ENCODE measurements around the gene DPY19L2. TPM values are rescaled to one million over a fixed set of nuclear protein-coding genes. Genes with fewer than 3 reads are reported as not detected.
"Not testable (repeated sequence)": the region's sequence is repeated elsewhere in the genome, so short reads cannot be mapped to it uniquely, and the experiment has no call there.

Gene DPY19L2
- total and polyA plus RNA-seq, 2 of the 4 experiments (the other 2 are of a cell fraction): 0.90 to 1.6 TPM

- DNase-seq; H2BK120ac ChIP-seq (ENCODE audit: low read depth, low read length); BruUV-seq (replicated peaks); POLR2A ChIA-PET (ENCODE audit: unreplicated experiment); H3K27ac ChIP-seq (ENCODE audit: insufficient read depth, low read length); H3K9me1 ChIP-seq (ENCODE audit: insufficient read depth, low read length); H3K56ac ChIP-seq (ENCODE audit: extremely low read depth, insufficient read depth, low read length); in situ Hi-C loops (cut with MboI; ENCODE audit: low sequenced_read_pairs); H3K4ac ChIP-seq (ENCODE audit: low read depth, low read length); H3K36me3 ChIP-seq (ENCODE audit: control insufficient read depth, insufficient read depth, low read length); H4K91ac ChIP-seq (ENCODE audit: insufficient read depth, low read depth, low read length); H4K5ac ChIP-seq (ENCODE audit: low read depth, low read length); H2BK5ac ChIP-seq (ENCODE audit: low read depth, low read length, poor library complexity, severe bottlenecking); dilution Hi-C loops (cut with HindIII; ENCODE audit: low sequenced_read_pairs, unreplicated experiment); H3K9me3 ChIP-seq (ENCODE audit: control insufficient read depth, insufficient read depth, low read length); H2BK15ac ChIP-seq (ENCODE audit: low read depth, low read length); H2AK5ac ChIP-seq (ENCODE audit: low read depth, low read length); H3K4me2 ChIP-seq (ENCODE audit: low read depth, low read length); H3K9ac ChIP-seq (ENCODE audit: low read depth, low read length); H3K14ac ChIP-seq (replicated peaks; ENCODE audit: low read depth, low read length); H3K79me1 ChIP-seq (ENCODE audit: low read depth in 1 of 2, low read length in 2 of 2); CTCF ChIA-PET; H3K4me3 ChIP-seq (ENCODE audit: insufficient read depth, low read depth, low read length); ATAC-seq (ENCODE audit: low read depth); H4K8ac ChIP-seq (ENCODE audit: low read depth in 2 of 2, low read length in 2 of 2); H3K23ac ChIP-seq (ENCODE audit: low read depth, low read length); H2AFZ ChIP-seq (replicated peaks; ENCODE audit: low read length, poor library complexity); H3K27me3 ChIP-seq (ENCODE audit: control insufficient read depth, insufficient read depth, low read length); H3K18ac ChIP-seq (ENCODE audit: low read depth, low read length); H2BK20ac ChIP-seq (ENCODE audit: low read depth, low read length); H2AK9ac ChIP-seq (replicated peaks; ENCODE audit: low read depth, low read length, poor library complexity); H4K20me1 ChIP-seq (ENCODE audit: insufficient read depth, low read length); H3K4me1 ChIP-seq (ENCODE audit: control insufficient read depth, insufficient read depth, low read length): not testable (repeated sequence)
- intact Hi-C loops (cut with micrococcal nuclease): loop anchor here (2.0 kb wide), 2 partner anchors 133 to 249 kb away; no protein-coding TSS in a partner anchor
- WGBS, 2 experiments (ENCODE audit: extremely low coverage in 2 of 2, insufficient read length in 1 of 2): no CpG with 5 or more reads among the region's 8 CpGs
Observed at GRCh38 chr12:63669427-63669826, 1.1 kb upstream of the DPY19L2 start.

- Histone ChIP-seq H3K14ac (replicated peaks; ENCODE audit: low read depth, low read length) (peak overlapping the region; percentile 25; the same call in 1 of the 2 replicates), H3K9ac (ENCODE audit: low read depth, low read length) (peak overlapping the region; percentile 32; the same call in 1 of the 2 replicates), H2BK120ac (ENCODE audit: low read depth, low read length) (0 out of 2 replicates have a peak overlapping the region, but pooled peaks have one; percentile 46), H3K56ac (ENCODE audit: extremely low read depth, insufficient read depth, low read length) (peak overlapping the region; percentile 54; the same call in 1 of the 2 replicates), H3K4me2 (ENCODE audit: low read depth, low read length) (peak overlapping the region; percentile 95), H3K23ac (ENCODE audit: low read depth, low read length) (peak overlapping the region; percentile 82), H3K4me3 (ENCODE audit: insufficient read depth, low read depth, low read length) (peak overlapping the region; percentile 97), H4K8ac (ENCODE audit: low read depth in 2 of 2, low read length in 2 of 2) (peak overlapping the region in 1 of 2 experiments; percentile 63; a peak in 2 of 4 replicates), H2AFZ (replicated peaks; ENCODE audit: low read length, poor library complexity) (peak overlapping the region; percentile 96), H3K27ac (ENCODE audit: insufficient read depth, low read length) (peak overlapping the region; percentile 2; the same call in 1 of the 2 replicates)
- BruUV-seq (replicated peaks); H4K20me1 ChIP-seq (ENCODE audit: insufficient read depth, low read length); H2BK15ac ChIP-seq (ENCODE audit: low read depth, low read length); H3K9me3 ChIP-seq (ENCODE audit: control insufficient read depth, insufficient read depth, low read length); H3K9me1 ChIP-seq (ENCODE audit: insufficient read depth, low read length); H3K79me1 ChIP-seq (ENCODE audit: low read depth in 1 of 2, low read length in 2 of 2); H4K5ac ChIP-seq (ENCODE audit: low read depth, low read length); H3K18ac ChIP-seq (ENCODE audit: low read depth, low read length); H3K4me1 ChIP-seq (ENCODE audit: control insufficient read depth, insufficient read depth, low read length); in situ Hi-C loops (cut with MboI; ENCODE audit: low sequenced_read_pairs); dilution Hi-C loops (cut with HindIII; ENCODE audit: low sequenced_read_pairs, unreplicated experiment); H3K27me3 ChIP-seq (ENCODE audit: control insufficient read depth, insufficient read depth, low read length); H4K91ac ChIP-seq (ENCODE audit: insufficient read depth, low read depth, low read length); H3K36me3 ChIP-seq (ENCODE audit: control insufficient read depth, insufficient read depth, low read length); H2AK5ac ChIP-seq (ENCODE audit: low read depth, low read length); POLR2A ChIA-PET (ENCODE audit: unreplicated experiment); H3K4ac ChIP-seq (ENCODE audit: low read depth, low read length); H2BK20ac ChIP-seq (ENCODE audit: low read depth, low read length); H2BK5ac ChIP-seq (ENCODE audit: low read depth, low read length, poor library complexity, severe bottlenecking); H2AK9ac ChIP-seq (replicated peaks; ENCODE audit: low read depth, low read length, poor library complexity): not testable (repeated sequence)
- peak; percentile 4 for DNase-seq
- intact Hi-C loops (cut with micrococcal nuclease): loop anchor here (2.0 kb wide), 2 partner anchors 134 to 248 kb away; no protein-coding TSS in a partner anchor
- CTCF ChIA-PET: interaction anchor here (0.6 kb wide), 1 partner anchor 134 kb away, joined by 3 read pairs; no protein-coding TSS in a partner anchor
- peak; percentile 63 for ATAC-seq (ENCODE audit: low read depth)
- 3% methylated on average over 6 of the region's 44 CpGs; no CpG with 5 or more reads in 1 of the 2 experiments for WGBS, 2 experiments (ENCODE audit: extremely low coverage in 2 of 2, insufficient read length in 1 of 2)
Observed at GRCh38 chr12:63668800-63669365, 590 bp upstream of the DPY19L2 start.
